ENCODE measurements around the gene RBM33.

Gene RBM33

GRCh38 chr7:155795401-155795800 is 150.9 kb downstream of the RBM33 start:
- no peak overlapping the region for H3K27ac ChIP-seq (ENCODE audit: low read depth, low read length)
- no peak overlapping the region for H3K4me3 ChIP-seq (ENCODE audit: low read depth in 1 of 2, low read length in 2 of 2)
- no peaks in the 10 kb centered on the region for H3K9me3 ChIP-seq (ENCODE audit: low read length)
- H3K36me3 ChIP-seq (ENCODE audit: insufficient read depth, low read length) = no peaks in the 10 kb centered on the region
- H3K9ac ChIP-seq (ENCODE audit: low read length) = no peak overlapping the region
- H3K27me3 ChIP-seq (ENCODE audit: control insufficient read depth in 1 of 2, insufficient read depth in 2 of 2, low read length in 2 of 2) = peaks cover 11 to 34% of the 10 kb centered on the region in 2 donors
- no peaks in the 10 kb centered on the region for H3K4me1 ChIP-seq (ENCODE audit: insufficient read depth, low read length)

GRCh38 chr7:155795951-155796350 is 151.5 kb downstream of the RBM33 start:
- peaks cover 11 to 39% of the 10 kb centered on the region in 2 donors for H3K27me3 ChIP-seq (ENCODE audit: control insufficient read depth in 1 of 2, insufficient read depth in 2 of 2, low read length in 2 of 2)

GRCh38 chr7:155796381-155797261 is 152.2 kb downstream of the RBM33 start:
- H3K9me3 ChIP-seq (ENCODE audit: low read length) = no peaks in the 10 kb centered on the region
- no peak overlapping the region for H3K4me3 ChIP-seq (ENCODE audit: low read depth in 1 of 2, low read length in 2 of 2)
- H3K27ac ChIP-seq (ENCODE audit: low read depth, low read length) = no peak overlapping the region
- no peaks in the 10 kb centered on the region for H3K36me3 ChIP-seq (ENCODE audit: insufficient read depth, low read length)
- peaks cover 14 to 45% of the 10 kb centered on the region in 2 donors for H3K27me3 ChIP-seq (ENCODE audit: control insufficient read depth in 1 of 2, insufficient read depth in 2 of 2, low read length in 2 of 2)
- H3K4me1 ChIP-seq (ENCODE audit: insufficient read depth, low read length) = no peaks in the 10 kb centered on the region
- H3K9ac ChIP-seq (ENCODE audit: low read length) = no peak overlapping the region

More at GRCh38 chr7:155795951-155796350, 151.5 kb downstream of the RBM33 start:
- Histone ChIP-seq H3K9ac (ENCODE audit: low read length) (no peak overlapping the region), H3K27ac (ENCODE audit: low read depth, low read length) (no peak overlapping the region), H3K36me3 (ENCODE audit: insufficient read depth, low read length) (no peaks in the 10 kb centered on the region), H3K4me3 (ENCODE audit: low read depth in 1 of 2, low read length in 2 of 2) (no peak overlapping the region), H3K4me1 (ENCODE audit: insufficient read depth, low read length) (no peaks in the 10 kb centered on the region), H3K9me3 (ENCODE audit: low read length) (no peaks in the 10 kb centered on the region)

- no peak overlapping the region for H3K27ac ChIP-seq (ENCODE audit: low read depth, low read length)
- H3K4me1 ChIP-seq (ENCODE audit: insufficient read depth, low read length) = no peaks in the 10 kb centered on the region
- no peaks in the 10 kb centered on the region for H3K36me3 ChIP-seq (ENCODE audit: insufficient read depth, low read length)
- no peak overlapping the region for H3K4me3 ChIP-seq (ENCODE audit: low read depth in 1 of 2, low read length in 2 of 2)
- H3K9me3 ChIP-seq (ENCODE audit: low read length) = no peaks in the 10 kb centered on the region
- H3K9ac ChIP-seq (ENCODE audit: low read length) = no peak overlapping the region
- H3K27me3 ChIP-seq (ENCODE audit: control insufficient read depth in 1 of 2, insufficient read depth in 2 of 2, low read length in 2 of 2) = peaks cover 14 to 45% of the 10 kb centered on the region in 2 donors
These were observed 153.1 kb downstream of the RBM33 start for GRCh38 chr7:155797262-155798250.

GRCh38 chr7:155798673-155799439 is 154.4 kb downstream of the RBM33 start:
- H3K27me3 ChIP-seq (ENCODE audit: control insufficient read depth in 1 of 2, insufficient read depth in 2 of 2, low read length in 2 of 2) = peaks cover 14 to 54% of the 10 kb centered on the region in 2 donors
- H3K9me3 ChIP-seq (ENCODE audit: low read length) = no peaks in the 10 kb centered on the region
- H3K4me1 ChIP-seq (ENCODE audit: insufficient read depth, low read length) = no peaks in the 10 kb centered on the region
- no peak overlapping the region for H3K27ac ChIP-seq (ENCODE audit: low read depth, low read length)
- H3K9ac ChIP-seq (ENCODE audit: low read length) = no peak overlapping the region
- no peak overlapping the region for H3K4me3 ChIP-seq (ENCODE audit: low read depth in 1 of 2, low read length in 2 of 2)
- H3K36me3 ChIP-seq (ENCODE audit: insufficient read depth, low read length) = no peaks in the 10 kb centered on the region

GRCh38 chr7:155799514-155799913 is 155.1 kb downstream of the RBM33 start:
- Histone ChIP-seq H3K9me3 (ENCODE audit: low read length) (no peaks in the 10 kb centered on the region), H3K36me3 (ENCODE audit: insufficient read depth, low read length) (no peaks in the 10 kb centered on the region), H3K4me3 (ENCODE audit: low read depth in 1 of 2, low read length in 2 of 2) (no peak overlapping the region), H3K9ac (ENCODE audit: low read length) (no peak overlapping the region), H3K27ac (ENCODE audit: low read depth, low read length) (no peak overlapping the region), H3K27me3 (ENCODE audit: control insufficient read depth in 1 of 2, insufficient read depth in 2 of 2, low read length in 2 of 2) (peaks cover 17 to 57% of the 10 kb centered on the region in 2 donors), H3K4me1 (ENCODE audit: insufficient read depth, low read length) (no peaks in the 10 kb centered on the region)

- Histone ChIP-seq H3K4me1 (ENCODE audit: insufficient read depth, low read length) (peaks cover 4% of the 10 kb centered on the region), H3K36me3 (ENCODE audit: insufficient read depth, low read length) (no peaks in the 10 kb centered on the region), H3K27me3 (ENCODE audit: control insufficient read depth in 1 of 2, insufficient read depth in 2 of 2, low read length in 2 of 2) (peaks cover 25 to 65% of the 10 kb centered on the region in 2 donors), H3K4me3 (ENCODE audit: low read depth in 1 of 2, low read length in 2 of 2) (no peak overlapping the region), H3K27ac (ENCODE audit: low read depth, low read length) (no peak overlapping the region), H3K9ac (ENCODE audit: low read length) (no peak overlapping the region), H3K9me3 (ENCODE audit: low read length) (no peaks in the 10 kb centered on the region)
These were observed 155.8 kb downstream of the RBM33 start for GRCh38 chr7:155800301-155800700.

GRCh38 chr7:155800741-155801267 is 156.3 kb downstream of the RBM33 start:
- H3K27me3 ChIP-seq (ENCODE audit: control insufficient read depth in 1 of 2, insufficient read depth in 2 of 2, low read length in 2 of 2) = peaks cover 22 to 69% of the 10 kb centered on the region in 2 donors
- H3K9ac ChIP-seq (ENCODE audit: low read length) = no peak overlapping the region
- H3K36me3 ChIP-seq (ENCODE audit: insufficient read depth, low read length) = no peaks in the 10 kb centered on the region
- no peaks in the 10 kb centered on the region for H3K9me3 ChIP-seq (ENCODE audit: low read length)
- no peak overlapping the region for H3K27ac ChIP-seq (ENCODE audit: low read depth, low read length)
- peaks cover 7% of the 10 kb centered on the region for H3K4me1 ChIP-seq (ENCODE audit: insufficient read depth, low read length)
- H3K4me3 ChIP-seq (ENCODE audit: low read depth in 1 of 2, low read length in 2 of 2) = no peak overlapping the region

GRCh38 chr7:155802291-155802690 is 157.8 kb downstream of the RBM33 start:
- Histone ChIP-seq H3K4me1 (ENCODE audit: insufficient read depth, low read length) (peaks cover 10% of the 10 kb centered on the region), H3K9me3 (ENCODE audit: low read length) (no peaks in the 10 kb centered on the region), H3K36me3 (ENCODE audit: insufficient read depth, low read length) (no peaks in the 10 kb centered on the region), H3K4me3 (ENCODE audit: low read depth in 1 of 2, low read length in 2 of 2) (no peak overlapping the region), H3K27ac (ENCODE audit: low read depth, low read length) (no peak overlapping the region), H3K27me3 (ENCODE audit: control insufficient read depth in 1 of 2, insufficient read depth in 2 of 2, low read length in 2 of 2) (peaks cover 20 to 70% of the 10 kb centered on the region in 2 donors), H3K9ac (ENCODE audit: low read length) (no peak overlapping the region)

GRCh38 chr7:155802906-155803417 is 158.5 kb downstream of the RBM33 start:
- Histone ChIP-seq H3K4me1 (ENCODE audit: insufficient read depth, low read length) (peaks cover 10% of the 10 kb centered on the region), H3K9ac (ENCODE audit: low read length) (no peak overlapping the region), H3K27ac (ENCODE audit: low read depth, low read length) (no peak overlapping the region), H3K9me3 (ENCODE audit: low read length) (no peaks in the 10 kb centered on the region), H3K4me3 (ENCODE audit: low read depth in 1 of 2, low read length in 2 of 2) (no peak overlapping the region), H3K27me3 (ENCODE audit: control insufficient read depth in 1 of 2, insufficient read depth in 2 of 2, low read length in 2 of 2) (peaks cover 20 to 70% of the 10 kb centered on the region in 2 donors), H3K36me3 (ENCODE audit: insufficient read depth, low read length) (no peaks in the 10 kb centered on the region)

Measured in muscle layer of colon (tissue), 2 donors.